HepG2 (cell line): ENCODE results near the gene CHAF1B. TPM values are rescaled to one million over a fixed set of nuclear protein-coding genes. Genes with fewer than 3 reads are reported as not detected.

Experiments
- ATAC-seq: fragments of 200-7000 bp; cut with Tn5 transposase; 3 replicates; pipeline ENCODE4 v1.9.1; 2020; ENCODE audit warnings: mild to moderate bottlenecking, moderate library complexity
- BruUV-seq: library from RNA; stranded (reverse); fragments of 400-500 nt; replicated peaks from 2 replicates; lab custom pipeline; 2021; lab: Mats Ljungman, UMichigan
- CTCF ChIA-PET: fragments of 300-600 bp; formaldehyde crosslinking; extraction: SDS; loops from one replicate; lab custom pipeline; 2021; ENCODE audit warnings: low total read pairs, inconsistent platforms, low intra/inter-chr PET ratio; lab: Yijun Ruan, JAX
- POLR2A ChIA-PET: fragments of 350-600 bp; sonication (Branson Sonifier 250); formaldehyde crosslinking; loops from one replicate; lab custom pipeline; 2020; ENCODE audit warnings: antibody characterized with exemption, inconsistent platforms; lab: Yijun Ruan, JAX
- DNase-seq: peaks from one replicate; pipeline ENCODE4 v3.0.0-alpha.2; 2015; ENCODE audit warnings: low spot score
- FAIRE-seq: peaks from 3 replicates; lab custom pipeline; 2011; peaks lifted over from hg19 to GRCh38; lab: Jason Lieb, UNC
- H2AFZ ChIP-seq: one replicate; pipeline ENCODE4 v1.6.1; 2011; ENCODE audit warnings: low read length, inconsistent platforms
- H3K27ac ChIP-seq: fragments of 300-600 bp; 3 replicates; pipeline ENCODE4 v1.8.0; 2011; ENCODE audit warnings: mixed run types, mild to moderate bottlenecking, mixed read lengths, low read length, inconsistent platforms; ENCODE audit not compliant: insufficient read depth; ENCODE audit errors: extremely low read length
- H3K27me3 ChIP-seq, 2 experiments: fragments of 200-600 bp in 1 of 2; 2 replicates in 1 of 2; 3 replicates in 1 of 2; pipeline versions ENCODE4 v1.6.0 to v1.8.0; 2011; ENCODE audit warnings: low read length in 2 of 2, mild to moderate bottlenecking in 2 of 2, moderate library complexity in 2 of 2, inconsistent platforms in 1 of 2; ENCODE audit not compliant: insufficient read depth in 2 of 2, control insufficient read depth in 1 of 2
- H3K36me3 ChIP-seq, 2 experiments: fragments of 200-600 bp in 1 of 2; replicated peaks in 1 of 2; 2 replicates in 1 of 2; 3 replicates in 1 of 2; pipeline versions ENCODE4 v1.5.1 to v1.8.0; 2011; ENCODE audit warnings: low read length in 2 of 2, inconsistent platforms in 1 of 2; ENCODE audit not compliant: insufficient read depth in 2 of 2, control insufficient read depth in 1 of 2
- H3K4me1 ChIP-seq: 2 replicates; pipeline ENCODE4 v1.5.1; 2012; ENCODE audit warnings: low read length, inconsistent platforms; ENCODE audit not compliant: insufficient read depth
- H3K4me2 ChIP-seq: 2 replicates; pipeline ENCODE4 v1.6.0; 2011; ENCODE audit warnings: low read depth, low read length, inconsistent platforms
- H3K4me3 ChIP-seq, 3 experiments: fragments of 200-600 bp in 1 of 3; sonication (generic), shearing (Covaris generic) in 1 of 3; replicated peaks in 1 of 3; 2 replicates each; pipeline ENCODE4 v1.5.1; 2011 to 2016; ENCODE audit warnings: low read length in 3 of 3, inconsistent platforms in 2 of 3, low read depth in 2 of 3, mild to moderate bottlenecking in 2 of 3, control low read depth in 1 of 3, mixed read lengths in 1 of 3; ENCODE audit not compliant: insufficient read depth in 1 of 3
- H3K79me2 ChIP-seq: one replicate; pipeline ENCODE4 v1.6.1; 2011; ENCODE audit warnings: low read length, inconsistent platforms; ENCODE audit not compliant: insufficient read depth
- H3K9ac ChIP-seq: 2 replicates; pipeline ENCODE4 v1.6.0; 2011; ENCODE audit warnings: mild to moderate bottlenecking, low read depth, low read length, inconsistent platforms; ENCODE audit not compliant: insufficient read depth
- H3K9me3 ChIP-seq: 2 replicates; pipeline ENCODE4 v1.5.1; 2012; ENCODE audit warnings: mild to moderate bottlenecking, low read length
- H4K20me1 ChIP-seq: 2 replicates; pipeline ENCODE4 v1.6.0; 2011; ENCODE audit warnings: inconsistent platforms, mild to moderate bottlenecking, low read length, moderate library complexity; ENCODE audit not compliant: insufficient read depth
- ATF1 ChIP-seq: IDR thresholded peaks from 2 replicates; pipeline ENCODE4 v1.6.1; 2016; ENCODE audit warnings: mild to moderate bottlenecking, control low read depth
- EHMT2 ChIP-seq: fragments of 200-600 bp; sonication (generic); IDR thresholded peaks from 2 replicates; pipeline ENCODE4 v1.7.0; 2017; ENCODE audit warnings: antibody characterized with exemption, low read depth, low read length, borderline replicate concordance
- IRX3 ChIP-seq: sonication (generic); formaldehyde crosslinking; IDR thresholded peaks from 2 replicates; pipeline ENCODE4 v1.8.1; 2023; ENCODE audit warnings: mild to moderate bottlenecking, low read depth, missing genetic modification reagents, borderline replicate concordance
- NCOA2 ChIP-seq: sonication (generic); formaldehyde crosslinking; IDR thresholded peaks from 2 replicates; pipeline ENCODE4 v1.8.0; 2022; ENCODE audit warnings: inconsistent platforms
- RARG ChIP-seq: sonication (generic); formaldehyde crosslinking; IDR thresholded peaks from 2 replicates; pipeline ENCODE4 v1.4.0; 2020; ENCODE audit warnings: low read depth, mild to moderate bottlenecking, missing genetic modification reagents
- RXRA ChIP-seq: sonication (generic); formaldehyde crosslinking; IDR thresholded peaks from 2 replicates; pipeline ENCODE4 v1.5.1; 2020; ENCODE audit warnings: missing genetic modification reagents
- ZNF484 ChIP-seq: sonication (generic); formaldehyde crosslinking; IDR thresholded peaks from 2 replicates; pipeline ENCODE4 v1.5.1; 2020; ENCODE audit warnings: mild to moderate bottlenecking, low read depth, missing genetic modification reagents, borderline replicate concordance
- ZNF543 ChIP-seq: sonication (generic); formaldehyde crosslinking; IDR thresholded peaks from 2 replicates; pipeline ENCODE4 v1.4.0; 2020; ENCODE audit warnings: mild to moderate bottlenecking, missing genetic modification reagents
- ZNF761 ChIP-seq: sonication (generic); formaldehyde crosslinking; conservative IDR thresholded peaks from 2 replicates; pipeline ENCODE4 v1.4.0; 2020; ENCODE audit warnings: mild to moderate bottlenecking, missing genetic modification reagents
- WGBS: methylation state at CpG from one replicate; pipeline ENCODE4 v1.1.6; 2017; ENCODE audit warnings: low lambda C conversion rate; 5-methylcytosine and 5-hydroxymethylcytosine counted together
- in situ Hi-C: cut with HindIII; loops from 2 replicates; pipeline ENCODE4 v1.10.0; 2017; ENCODE audit warnings: low pct_unique_long_range_greater_than_20kb; ENCODE audit not compliant: extremely low pct_ligation_motif_present
- intact Hi-C: fragments of 100-400 bp; cut with micrococcal nuclease; formaldehyde crosslinking; loops from one replicate; pipeline ENCODE4 v1.10.0; 2022; ENCODE audit not compliant: unreplicated experiment
- polyA plus RNA-seq, 8 experiments: library from polyadenylated mRNA; depleted of rRNA in 3 of 8; stranded (reverse) in 7 of 8; unstranded in 1 of 8; fragments of >200 nt; fragmentation: Illumina TruSeq in 4 of 8; extraction: Trizol in 4 of 8; gene quantifications; 2 replicates each; pipeline versions ENCODE4 v1.2.1 to v1.2.3, GENCODE V29; 2011 to 2016; ENCODE audit warnings: low read depth in 4 of 8, missing spikeins in 1 of 8, mixed read lengths in 1 of 8; ENCODE audit not compliant: insufficient read depth in 1 of 8
- total RNA-seq, 5 experiments: library from RNA; depleted of rRNA; stranded (reverse); fragments of >200 nt; fragmentation: Illumina TruSeq; extraction: Trizol; gene quantifications; 2 replicates each; pipeline ENCODE4 v1.2.3, GENCODE V29; 2016; ENCODE audit warnings: low read depth in 1 of 5
- TF ChIP-seq, protein P1 (sequence below), 2 experiments: sonication (generic) in 1 of 2; formaldehyde crosslinking in 1 of 2; IDR thresholded peaks; 2 replicates each; pipeline versions ENCODE4 v1.6.1 to v1.9.0; 2014 to 2022; ENCODE audit warnings: antibody characterized with exemption in 1 of 2, borderline replicate concordance in 1 of 2, inconsistent platforms in 1 of 2, low read depth in 1 of 2, missing genetic modification reagents in 1 of 2
- TF ChIP-seq, protein P2 (sequence below): sonication (generic); formaldehyde crosslinking; IDR thresholded peaks from 2 replicates; pipeline ENCODE4 v1.9.0; 2022; ENCODE audit warnings: missing genetic modification reagents, mild to moderate bottlenecking, borderline replicate concordance
- TF ChIP-seq, protein P3 (sequence below): sonication (generic); formaldehyde crosslinking; IDR thresholded peaks from 2 replicates; pipeline ENCODE4 v1.4.0; 2020; ENCODE audit warnings: low read depth, mild to moderate bottlenecking, missing genetic modification reagents
- TF ChIP-seq, protein P4 (sequence below): IDR thresholded peaks from 2 replicates; pipeline ENCODE4 v1.6.1; 2018; ENCODE audit warnings: missing genetic modification reagents
- TF ChIP-seq, protein P5 (sequence below): IDR thresholded peaks from 2 replicates; pipeline ENCODE4 v1.6.1; 2016; ENCODE audit warnings: mild to moderate bottlenecking

The CHAF1B gene
- total and polyA plus RNA-seq, 2 of the 13 experiments (the other 11 are each of a cell fraction or from before 2014, with no cell fraction given), result 5.1 to 14.1 TPM

DNA sequence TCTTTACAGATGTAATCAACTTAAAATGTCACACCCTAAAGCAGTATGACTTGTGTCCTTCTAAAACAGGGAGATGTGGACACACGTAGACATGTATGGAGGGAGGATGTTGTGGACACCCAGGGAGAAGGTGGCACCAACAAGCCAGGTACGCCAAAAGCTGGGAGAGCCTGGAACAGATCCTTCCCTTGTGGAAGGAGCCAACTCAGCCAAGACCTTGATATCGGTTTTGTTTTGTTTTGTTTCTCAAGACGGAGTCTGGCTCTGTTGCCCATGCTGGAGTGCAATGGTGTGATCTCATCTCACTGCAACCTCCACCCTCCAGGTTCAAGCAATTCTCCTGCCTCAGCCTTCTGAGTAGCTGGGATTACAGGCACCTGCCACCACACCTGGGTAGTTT is 45.6 kb downstream of the CHAF1B start:
- ATAC-seq (no peak), FAIRE-seq (no peak), DNase-seq (no peak)
- no peak overlapping the region for H2AFZ ChIP-seq
- H3K4me2 ChIP-seq, result no peak overlapping the region
- in situ Hi-C loops, result no loop called here
- no peak overlapping the region for H3K9ac ChIP-seq
- no peak overlapping the region for H3K4me3 ChIP-seq
- no TSS peak for BruUV-seq
- WGBS, result 94% methylated on average over 4 of the region's 4 CpGs
- intact Hi-C loops, result no loop called here
- H3K9me3 ChIP-seq, result no peaks in the 10 kb centered on the region
- H3K36me3 ChIP-seq, result no peaks in the 10 kb centered on the region
- H4K20me1 ChIP-seq, result no peaks in the 10 kb centered on the region
- no peaks in the 10 kb centered on the region for H3K27me3 ChIP-seq
- ChIA-PET POLR2A (no interaction called here), CTCF (no interaction called here)
- H3K79me2 ChIP-seq, result no peaks in the 10 kb centered on the region
- H3K27ac ChIP-seq, result no peak overlapping the region
- H3K4me1 ChIP-seq, result peaks cover 35% of the 10 kb centered on the region
- no peak for TF ChIP-seq ZNF484 (CRISPR knock-in tag)
- TF ChIP-seq, protein P1, sequence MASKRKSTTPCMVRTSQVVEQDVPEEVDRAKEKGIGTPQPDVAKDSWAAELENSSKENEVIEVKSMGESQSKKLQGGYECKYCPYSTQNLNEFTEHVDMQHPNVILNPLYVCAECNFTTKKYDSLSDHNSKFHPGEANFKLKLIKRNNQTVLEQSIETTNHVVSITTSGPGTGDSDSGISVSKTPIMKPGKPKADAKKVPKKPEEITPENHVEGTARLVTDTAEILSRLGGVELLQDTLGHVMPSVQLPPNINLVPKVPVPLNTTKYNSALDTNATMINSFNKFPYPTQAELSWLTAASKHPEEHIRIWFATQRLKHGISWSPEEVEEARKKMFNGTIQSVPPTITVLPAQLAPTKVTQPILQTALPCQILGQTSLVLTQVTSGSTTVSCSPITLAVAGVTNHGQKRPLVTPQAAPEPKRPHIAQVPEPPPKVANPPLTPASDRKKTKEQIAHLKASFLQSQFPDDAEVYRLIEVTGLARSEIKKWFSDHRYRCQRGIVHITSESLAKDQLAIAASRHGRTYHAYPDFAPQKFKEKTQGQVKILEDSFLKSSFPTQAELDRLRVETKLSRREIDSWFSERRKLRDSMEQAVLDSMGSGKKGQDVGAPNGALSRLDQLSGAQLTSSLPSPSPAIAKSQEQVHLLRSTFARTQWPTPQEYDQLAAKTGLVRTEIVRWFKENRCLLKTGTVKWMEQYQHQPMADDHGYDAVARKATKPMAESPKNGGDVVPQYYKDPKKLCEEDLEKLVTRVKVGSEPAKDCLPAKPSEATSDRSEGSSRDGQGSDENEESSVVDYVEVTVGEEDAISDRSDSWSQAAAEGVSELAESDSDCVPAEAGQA (IDR thresholded peaks at IDR 0.05; ENCODE audit: low read depth), result no peak
- TF ChIP-seq, protein P1 (CRISPR knock-in tag; IDR thresholded peaks at IDR 0.05; ENCODE audit: borderline replicate concordance), result no peak
- TF ChIP-seq, protein P2, sequence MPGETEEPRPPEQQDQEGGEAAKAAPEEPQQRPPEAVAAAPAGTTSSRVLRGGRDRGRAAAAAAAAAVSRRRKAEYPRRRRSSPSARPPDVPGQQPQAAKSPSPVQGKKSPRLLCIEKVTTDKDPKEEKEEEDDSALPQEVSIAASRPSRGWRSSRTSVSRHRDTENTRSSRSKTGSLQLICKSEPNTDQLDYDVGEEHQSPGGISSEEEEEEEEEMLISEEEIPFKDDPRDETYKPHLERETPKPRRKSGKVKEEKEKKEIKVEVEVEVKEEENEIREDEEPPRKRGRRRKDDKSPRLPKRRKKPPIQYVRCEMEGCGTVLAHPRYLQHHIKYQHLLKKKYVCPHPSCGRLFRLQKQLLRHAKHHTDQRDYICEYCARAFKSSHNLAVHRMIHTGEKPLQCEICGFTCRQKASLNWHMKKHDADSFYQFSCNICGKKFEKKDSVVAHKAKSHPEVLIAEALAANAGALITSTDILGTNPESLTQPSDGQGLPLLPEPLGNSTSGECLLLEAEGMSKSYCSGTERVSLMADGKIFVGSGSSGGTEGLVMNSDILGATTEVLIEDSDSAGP (CRISPR knock-in tag), result no peak
- no peak for TF ChIP-seq RARG (CRISPR knock-in tag)
- no peak for TF ChIP-seq ATF1 (CRISPR knock-in tag)
- TF ChIP-seq, protein P3, sequence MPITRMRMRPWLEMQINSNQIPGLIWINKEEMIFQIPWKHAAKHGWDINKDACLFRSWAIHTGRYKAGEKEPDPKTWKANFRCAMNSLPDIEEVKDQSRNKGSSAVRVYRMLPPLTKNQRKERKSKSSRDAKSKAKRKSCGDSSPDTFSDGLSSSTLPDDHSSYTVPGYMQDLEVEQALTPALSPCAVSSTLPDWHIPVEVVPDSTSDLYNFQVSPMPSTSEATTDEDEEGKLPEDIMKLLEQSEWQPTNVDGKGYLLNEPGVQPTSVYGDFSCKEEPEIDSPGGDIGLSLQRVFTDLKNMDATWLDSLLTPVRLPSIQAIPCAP (CRISPR knock-in tag), result no peak
- no peak for TF ChIP-seq RXRA (CRISPR knock-in tag)
- TF ChIP-seq, protein P4, sequence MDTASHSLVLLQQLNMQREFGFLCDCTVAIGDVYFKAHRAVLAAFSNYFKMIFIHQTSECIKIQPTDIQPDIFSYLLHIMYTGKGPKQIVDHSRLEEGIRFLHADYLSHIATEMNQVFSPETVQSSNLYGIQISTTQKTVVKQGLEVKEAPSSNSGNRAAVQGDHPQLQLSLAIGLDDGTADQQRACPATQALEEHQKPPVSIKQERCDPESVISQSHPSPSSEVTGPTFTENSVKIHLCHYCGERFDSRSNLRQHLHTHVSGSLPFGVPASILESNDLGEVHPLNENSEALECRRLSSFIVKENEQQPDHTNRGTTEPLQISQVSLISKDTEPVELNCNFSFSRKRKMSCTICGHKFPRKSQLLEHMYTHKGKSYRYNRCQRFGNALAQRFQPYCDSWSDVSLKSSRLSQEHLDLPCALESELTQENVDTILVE (CRISPR knock-in tag), result no peak
- TF ChIP-seq NCOA2, result no peak
- TF ChIP-seq IRX3, result no peak
- TF ChIP-seq ZNF543, result no peak
- no peak for TF ChIP-seq EHMT2
- TF ChIP-seq ZNF761, result no peak
- TF ChIP-seq, protein P5, sequence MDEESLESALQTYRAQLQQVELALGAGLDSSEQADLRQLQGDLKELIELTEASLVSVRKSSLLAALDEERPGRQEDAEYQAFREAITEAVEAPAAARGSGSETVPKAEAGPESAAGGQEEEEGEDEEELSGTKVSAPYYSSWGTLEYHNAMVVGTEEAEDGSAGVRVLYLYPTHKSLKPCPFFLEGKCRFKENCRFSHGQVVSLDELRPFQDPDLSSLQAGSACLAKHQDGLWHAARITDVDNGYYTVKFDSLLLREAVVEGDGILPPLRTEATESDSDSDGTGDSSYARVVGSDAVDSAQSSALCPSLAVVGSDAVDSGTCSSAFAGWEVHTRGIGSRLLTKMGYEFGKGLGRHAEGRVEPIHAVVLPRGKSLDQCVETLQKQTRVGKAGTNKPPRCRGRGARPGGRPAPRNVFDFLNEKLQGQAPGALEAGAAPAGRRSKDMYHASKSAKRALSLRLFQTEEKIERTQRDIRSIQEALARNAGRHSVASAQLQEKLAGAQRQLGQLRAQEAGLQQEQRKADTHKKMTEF (CRISPR knock-in tag), result no peak
